ENCODE results near the gene LRRC7. TPM values are rescaled to one million over a fixed set of nuclear protein-coding genes. Genes with fewer than 3 reads are reported as not detected.

LRRC7 gene
- total and polyA plus RNA-seq, 2 of the 8 experiments (the other 6 are each of a cell fraction or from before 2014, with no cell fraction given) = 0.03 to 0.17 TPM

DNA sequence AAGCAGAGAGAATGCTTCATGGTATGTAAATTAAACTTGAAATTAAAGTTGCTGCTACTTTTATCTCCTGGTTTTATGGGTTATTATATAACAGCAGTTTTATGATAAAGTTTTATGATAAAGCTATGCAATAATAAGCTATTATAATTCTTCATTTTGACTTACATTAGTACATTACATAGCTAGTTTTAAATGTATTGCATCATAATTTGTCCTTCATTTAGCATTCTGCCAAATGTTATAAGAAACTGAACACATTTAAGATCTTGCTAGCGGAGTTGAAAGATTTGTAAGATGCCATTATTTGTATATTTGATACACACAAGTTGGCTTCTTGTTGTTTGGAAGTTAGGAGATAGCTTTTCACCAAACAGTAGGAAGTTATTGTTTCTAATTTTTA, 536.0 kb downstream of the LRRC7 start (continued):
- TF ChIP-seq, protein P1, sequence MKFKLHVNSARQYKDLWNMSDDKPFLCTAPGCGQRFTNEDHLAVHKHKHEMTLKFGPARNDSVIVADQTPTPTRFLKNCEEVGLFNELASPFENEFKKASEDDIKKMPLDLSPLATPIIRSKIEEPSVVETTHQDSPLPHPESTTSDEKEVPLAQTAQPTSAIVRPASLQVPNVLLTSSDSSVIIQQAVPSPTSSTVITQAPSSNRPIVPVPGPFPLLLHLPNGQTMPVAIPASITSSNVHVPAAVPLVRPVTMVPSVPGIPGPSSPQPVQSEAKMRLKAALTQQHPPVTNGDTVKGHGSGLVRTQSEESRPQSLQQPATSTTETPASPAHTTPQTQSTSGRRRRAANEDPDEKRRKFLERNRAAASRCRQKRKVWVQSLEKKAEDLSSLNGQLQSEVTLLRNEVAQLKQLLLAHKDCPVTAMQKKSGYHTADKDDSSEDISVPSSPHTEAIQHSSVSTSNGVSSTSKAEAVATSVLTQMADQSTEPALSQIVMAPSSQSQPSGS (IDR thresholded peaks at IDR 0.05; ENCODE audit: low read length) = no peak
- TF ChIP-seq SP4 (IDR thresholded peaks at IDR 0.05; ENCODE audit: low read length) (no peak), CBX5 (IDR thresholded peaks at IDR 0.05; ENCODE audit: low read depth, low read length) (no peak), RXRA (IDR thresholded peaks at IDR 0.05; ENCODE audit: insufficient read depth, low read depth, low read length) (no peak), HDAC6 (IDR thresholded peaks at IDR 0.05; ENCODE audit: low read depth, low read length) (no peak), SP2 (IDR thresholded peaks at IDR 0.05; ENCODE audit: low read length) (no peak), CBX8 (IDR thresholded peaks at IDR 0.05; ENCODE audit: borderline replicate concordance, low read depth, low read length) (no peak)
